ENCODE results near the gene CREM. TPM values are rescaled to one million over a fixed set of nuclear protein-coding genes. Genes with fewer than 3 reads are reported as not detected.

Gene CREM
- total RNA-seq, 1 experiment from 2014 or later: 21.4 TPM

GRCh38 chr10:35191523-35191922 lies 64.9 kb downstream of the CREM start:
- H3K9me3 ChIP-seq (ENCODE audit: control insufficient read depth in 1 of 2, insufficient read depth in 1 of 2, low read depth in 1 of 2, low read length in 2 of 2): no peaks in the 10 kb centered on the region
- ChIA-PET RAD21 (ENCODE audit: low non-redundant PET in 1 of 2, low total read pairs in 2 of 2, uncharacterized antibody in 2 of 2, unreplicated experiment in 2 of 2) (no interaction called here), CTCF (no interaction called here), POLR2A (no interaction called here)
- intact Hi-C loops (cut with micrococcal nuclease): no loop called here
- H3K9me2 ChIP-seq (ENCODE audit: insufficient read depth): no peaks in the 10 kb centered on the region
- no peak for DNase-seq (ENCODE audit: low read depth, low spot score)
- H4K20me1 ChIP-seq (ENCODE audit: insufficient read depth): no peaks in the 10 kb centered on the region
- no peak for TF ChIP-seq SP1 (IDR thresholded peaks at IDR 0.05; ENCODE audit: low read depth)
- no peak for TF ChIP-seq CTCF (IDR thresholded peaks at IDR 0.05 in 2 of 3, conservative IDR thresholded peaks at IDR 0.05 in 1 of 3; ENCODE audit: borderline replicate concordance in 1 of 3, insufficient read depth in 1 of 3, low read depth in 2 of 3, low read length in 2 of 3)
- TF ChIP-seq CBX3 (IDR thresholded peaks at IDR 0.05; ENCODE audit: low read depth): no peak
- TF ChIP-seq EZH2 (IDR thresholded peaks at IDR 0.05): no peak
- TF ChIP-seq POLR2A (IDR thresholded peaks at IDR 0.05; ENCODE audit: borderline replicate concordance, extremely low read depth, insufficient read depth, insufficient read length): no peak
- no peak for TF ChIP-seq EGR1 (IDR thresholded peaks at IDR 0.05; ENCODE audit: low read depth)
- no peak for TF ChIP-seq ELF1 (IDR thresholded peaks at IDR 0.05; ENCODE audit: borderline replicate concordance, low read depth)
- no peak for TF ChIP-seq SIN3A (IDR thresholded peaks at IDR 0.05; ENCODE audit: low read depth)
- TF ChIP-seq ATF3 (IDR thresholded peaks at IDR 0.05): no peak
- TF ChIP-seq POLR2AphosphoS5 (IDR thresholded peaks at IDR 0.05; ENCODE audit: low read depth, low read length): no peak
- TF ChIP-seq ZNF274 (IDR thresholded peaks at IDR 0.05; ENCODE audit: low read depth, low read length): no peak
- no peak for TF ChIP-seq FOSL1 (IDR thresholded peaks at IDR 0.05; ENCODE audit: low read depth)
- H3K4me2 ChIP-seq (ENCODE audit: low read length): no peak overlapping the region
- H3K79me2 ChIP-seq (ENCODE audit: insufficient read depth, low read length): no peaks in the 10 kb centered on the region
- BruUV-seq (replicated peaks): no TSS peak
- H3K27ac ChIP-seq (ENCODE audit: low read depth, low read length): no peak overlapping the region
- no peaks in the 10 kb centered on the region for H3K27me3 ChIP-seq (ENCODE audit: insufficient read depth, low read length)
- no peak overlapping the region for H3K9ac ChIP-seq (ENCODE audit: low read length)
- H3K36me3 ChIP-seq (ENCODE audit: control insufficient read depth in 1 of 2, insufficient read depth in 2 of 2, low read length in 2 of 2): no peaks in the 10 kb centered on the region
- H3K4me1 ChIP-seq (ENCODE audit: control insufficient read depth in 1 of 2, insufficient read depth in 2 of 2, low read length in 2 of 2): peaks cover 5 to 17% of the 10 kb centered on the region in 2 experiments; a peak in 3 of 4 replicates
- no peak overlapping the region for H2AFZ ChIP-seq (ENCODE audit: low read depth, low read length, poor library complexity, severe bottlenecking)
- no peak for ATAC-seq
- no peak overlapping the region for H3K4me3 ChIP-seq (replicated peaks in 1 of 2; ENCODE audit: low read depth in 1 of 2, low read length in 2 of 2)

Data from HCT116 (cell line).